Liver (tissue), 9 donors: ENCODE results near the gene PARP9. TPM values are rescaled to one million over a fixed set of nuclear protein-coding genes. Genes with fewer than 3 reads are reported as not detected.

Experiments used
- DNase-seq: peaks from one replicate; pipeline ENCODE4 v3.0.0-alpha.2; 2017; ENCODE audit warnings: low spot score
- H3K27ac ChIP-seq, 2 donors: one replicate each; pipeline ENCODE4 v1.7.0; 2013; ENCODE audit warnings: inconsistent platforms in 2 of 2, low read length in 2 of 2, control low read depth in 1 of 2, low read depth in 1 of 2, mild to moderate bottlenecking in 1 of 2
- H3K27me3 ChIP-seq, 4 donors: one replicate each; pipeline versions ENCODE4 v1.6.1 to v1.7.0; 2013; ENCODE audit warnings: low read length in 3 of 4, inconsistent platforms in 1 of 4, mild to moderate bottlenecking in 1 of 4, moderate library complexity in 1 of 4; ENCODE audit not compliant: control insufficient read depth in 4 of 4, insufficient read depth in 4 of 4
- H3K36me3 ChIP-seq, 4 donors: one replicate each; pipeline versions ENCODE4 v1.6.1 to v1.7.0; 2013; ENCODE audit warnings: low read length in 3 of 4, mild to moderate bottlenecking in 3 of 4, low read depth in 1 of 4, moderate library complexity in 1 of 4; ENCODE audit not compliant: control insufficient read depth in 4 of 4, insufficient read depth in 3 of 4
- H3K4me1 ChIP-seq, 4 donors: one replicate each; pipeline versions ENCODE4 v1.6.1 to v1.7.0; 2013; ENCODE audit warnings: low read length in 3 of 4, mild to moderate bottlenecking in 3 of 4, moderate library complexity in 1 of 4; ENCODE audit not compliant: control insufficient read depth in 4 of 4, insufficient read depth in 4 of 4
- H3K4me3 ChIP-seq, 3 donors: one replicate each; pipeline versions ENCODE4 v1.6.1 to v1.7.0; 2013; ENCODE audit warnings: low read length in 3 of 3, control low read depth in 1 of 3, low read depth in 1 of 3, mild to moderate bottlenecking in 1 of 3
- H3K9ac ChIP-seq, 2 donors: one replicate each; pipeline ENCODE4 v1.7.0; 2013; ENCODE audit warnings: low read length in 2 of 2, mild to moderate bottlenecking in 2 of 2, moderate library complexity in 2 of 2, control low read depth in 1 of 2, low read depth in 1 of 2
- H3K9me3 ChIP-seq, 4 donors: one replicate each; pipeline versions ENCODE4 v1.6.1 to v1.7.0; 2013; ENCODE audit warnings: low read length in 3 of 4; ENCODE audit not compliant: control insufficient read depth in 4 of 4
- EGR1 ChIP-seq, 2 donors: IDR thresholded peaks; 2 replicates each; pipeline ENCODE4 v1.6.1; 2016 to 2018; ENCODE audit warnings: antibody characterized with exemption in 2 of 2, low read depth in 2 of 2
- FOXA1 ChIP-seq: IDR thresholded peaks from 2 replicates; pipeline ENCODE4 v1.6.1; 2016; ENCODE audit warnings: antibody characterized with exemption
- FOXA2 ChIP-seq: IDR thresholded peaks from 2 replicates; pipeline ENCODE4 v1.6.1; 2016; ENCODE audit warnings: antibody characterized with exemption
- GABPA ChIP-seq, 2 donors: IDR thresholded peaks in 1 of 2; conservative IDR thresholded peaks in 1 of 2; 2 replicates each; pipeline ENCODE4 v1.6.1; 2016; ENCODE audit warnings: antibody characterized with exemption in 2 of 2, mild to moderate bottlenecking in 1 of 2, moderate library complexity in 1 of 2
- HNF4A ChIP-seq, 2 donors: conservative IDR thresholded peaks; 2 replicates each; pipeline ENCODE4 v1.6.1; 2016; ENCODE audit warnings: antibody characterized with exemption in 2 of 2, mild to moderate bottlenecking in 2 of 2
- HNF4G ChIP-seq: IDR thresholded peaks from 2 replicates; pipeline ENCODE4 v1.6.1; 2016; ENCODE audit warnings: antibody characterized with exemption
- JUND ChIP-seq, 2 donors: IDR thresholded peaks; 2 replicates each; pipeline ENCODE4 v1.6.1; 2016; ENCODE audit warnings: antibody characterized with exemption in 2 of 2
- NR2F2 ChIP-seq: IDR thresholded peaks from 2 replicates; pipeline ENCODE4 v1.6.1; 2016; ENCODE audit warnings: antibody characterized with exemption
- RAD21 ChIP-seq, 2 donors: IDR thresholded peaks; 2 replicates each; pipeline ENCODE4 v1.6.1; 2016; ENCODE audit warnings: antibody characterized with exemption in 2 of 2, mild to moderate bottlenecking in 2 of 2
- RXRA ChIP-seq, 2 donors: IDR thresholded peaks; 2 replicates each; pipeline ENCODE4 v1.6.1; 2017 to 2018; ENCODE audit warnings: antibody characterized with exemption in 2 of 2, mild to moderate bottlenecking in 1 of 2
- SP1 ChIP-seq: IDR thresholded peaks from 2 replicates; pipeline ENCODE4 v1.6.1; 2018; ENCODE audit warnings: antibody characterized with exemption, mild to moderate bottlenecking
- TAF1 ChIP-seq: conservative IDR thresholded peaks from 2 replicates; pipeline ENCODE4 v1.6.1; 2016; ENCODE audit warnings: antibody characterized with exemption, mild to moderate bottlenecking
- YY1 ChIP-seq: IDR thresholded peaks from 2 replicates; pipeline ENCODE4 v1.6.1; 2016; ENCODE audit warnings: antibody characterized with exemption, mild to moderate bottlenecking
- WGBS: extraction: QIAGEN DNeasy Blood & Tissue Kit; methylation state at CpG from one replicate; pipeline ENCODE4 v1.1.7; 2013; 5-methylcytosine and 5-hydroxymethylcytosine counted together
- polyA plus RNA-seq, 2 donors: library from polyadenylated mRNA; stranded (reverse) in 1 of 2; unstranded in 1 of 2; fragments of 200-250 nt in 1 of 2; fragments of >200 nt in 1 of 2; fragmentation: Nextera tagmentation in 1 of 2; extraction: Ambion mirVana in 1 of 2; gene quantifications; one replicate each; pipeline versions ENCODE4 v1.2.1 to v1.2.3, GENCODE V29; 2013 to 2015
- total RNA-seq, 2 donors: library from RNA; depleted of rRNA; stranded (reverse); fragments of >200 nt; gene quantifications; one replicate each; pipeline ENCODE4 v1.2.3, GENCODE V29; 2014
- TF ChIP-seq, protein P1 (sequence below): IDR thresholded peaks from 2 replicates; pipeline ENCODE4 v1.6.1; 2016; ENCODE audit warnings: antibody characterized with exemption
- TF ChIP-seq, protein P2 (sequence below): fragments of 150-350 bp; IDR thresholded peaks from 2 replicates; pipeline ENCODE4 v1.5.1; 2017; ENCODE audit warnings: improper control_type of control experiment, low read depth, low read length; ENCODE audit not compliant: missing input control
- TF ChIP-seq, protein P3 (sequence below): IDR thresholded peaks from 2 replicates; pipeline ENCODE4 v1.6.1; 2016; ENCODE audit warnings: antibody characterized with exemption
- TF ChIP-seq, protein P4 (sequence below): IDR thresholded peaks from 2 replicates; pipeline ENCODE4 v1.6.1; 2016; ENCODE audit warnings: antibody characterized with exemption, mild to moderate bottlenecking
- TF ChIP-seq, protein P5 (sequence below): IDR thresholded peaks from 2 replicates; pipeline ENCODE4 v1.6.1; 2016; ENCODE audit warnings: antibody characterized with exemption
- donor health status: healthy.
- donor health status: healthy.
- donor health status: healthy.
- donor health status: healthy.
- donor health status: healthy.

The PARP9 gene
- total and polyA plus RNA-seq, 4 donors: 34.8 to 74.0 (median 48.9) TPM

DNA sequence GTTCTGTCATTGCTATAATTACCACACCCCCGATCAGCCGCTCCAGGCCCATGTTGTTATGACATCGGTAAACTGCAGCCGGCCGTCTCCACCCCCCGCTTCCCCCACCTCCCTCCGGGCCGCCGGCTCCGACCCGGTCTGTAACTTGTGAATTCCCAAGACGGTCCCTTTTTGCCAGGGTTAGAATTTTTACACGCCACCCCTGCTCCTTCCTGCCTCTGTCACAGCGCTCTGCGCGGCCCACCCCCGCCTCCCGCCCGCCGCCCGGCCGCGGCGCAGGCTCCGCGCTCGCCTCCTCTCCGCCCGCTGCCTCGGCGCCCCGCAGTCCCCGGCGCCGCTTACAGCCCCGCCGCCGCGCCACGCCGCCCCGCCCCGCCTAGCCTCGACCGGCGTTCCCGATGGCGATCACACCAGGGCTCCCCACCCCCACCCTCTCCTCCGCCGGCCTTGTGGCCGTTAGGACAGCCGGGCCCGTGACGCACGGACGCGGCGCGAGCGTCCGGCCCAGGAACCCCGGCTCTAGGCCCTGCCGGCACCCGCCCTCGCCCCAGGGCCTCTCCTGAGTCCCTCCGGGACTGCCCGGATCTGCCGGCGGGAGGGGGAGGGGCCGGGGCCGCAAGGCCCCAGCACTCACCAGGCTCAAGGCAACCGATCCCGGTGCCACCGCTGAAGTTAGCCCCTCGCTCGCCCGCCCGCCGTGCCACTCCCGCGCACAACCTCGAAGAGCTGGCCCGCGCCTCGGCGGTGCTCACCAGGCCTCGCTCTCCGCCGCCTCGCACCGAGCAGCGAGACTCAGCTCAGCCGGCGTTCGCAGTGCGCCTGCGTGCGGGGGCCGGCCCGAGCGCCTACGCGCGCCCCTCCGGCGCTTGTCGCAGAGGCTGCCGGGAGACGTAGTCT, 49.7 kb downstream of the PARP9 start, which contains the start of gene KPNA1:
Gene KPNA1, minus strand, starts transcription at position 817 of the 897 bp plus-strand sequence. CDS start 18,374 bp downstream, outside the sequence.
- Histone ChIP-seq H3K4me3 (peak within 1 kb of the TSS; percentile 82 to 95 (median 89)), H3K27me3 (no peaks in the 10 kb centered on the region), H3K4me1 (peaks cover 3 to 48% (median 35%) of the 10 kb centered on the region in 4 donors), H3K36me3 (no peaks in the 10 kb centered on the region), H3K9me3 (no peaks in the 10 kb centered on the region), H3K9ac (peak within 1 kb of the TSS; percentile 69 to 82), H3K27ac (peak within 1 kb of the TSS; percentile 95 to 98)
- no peak for TF ChIP-seq SP1
- no peak for TF ChIP-seq NR2F2
- TF ChIP-seq JUND (IDR thresholded peaks at IDR 0.05): no peak
- peak in 1 of 2 donors; percentile 33 for TF ChIP-seq GABPA (IDR thresholded peaks at IDR 0.05 in 1 of 2, conservative IDR thresholded peaks at IDR 0.05 in 1 of 2)
- TF ChIP-seq, protein P1, sequence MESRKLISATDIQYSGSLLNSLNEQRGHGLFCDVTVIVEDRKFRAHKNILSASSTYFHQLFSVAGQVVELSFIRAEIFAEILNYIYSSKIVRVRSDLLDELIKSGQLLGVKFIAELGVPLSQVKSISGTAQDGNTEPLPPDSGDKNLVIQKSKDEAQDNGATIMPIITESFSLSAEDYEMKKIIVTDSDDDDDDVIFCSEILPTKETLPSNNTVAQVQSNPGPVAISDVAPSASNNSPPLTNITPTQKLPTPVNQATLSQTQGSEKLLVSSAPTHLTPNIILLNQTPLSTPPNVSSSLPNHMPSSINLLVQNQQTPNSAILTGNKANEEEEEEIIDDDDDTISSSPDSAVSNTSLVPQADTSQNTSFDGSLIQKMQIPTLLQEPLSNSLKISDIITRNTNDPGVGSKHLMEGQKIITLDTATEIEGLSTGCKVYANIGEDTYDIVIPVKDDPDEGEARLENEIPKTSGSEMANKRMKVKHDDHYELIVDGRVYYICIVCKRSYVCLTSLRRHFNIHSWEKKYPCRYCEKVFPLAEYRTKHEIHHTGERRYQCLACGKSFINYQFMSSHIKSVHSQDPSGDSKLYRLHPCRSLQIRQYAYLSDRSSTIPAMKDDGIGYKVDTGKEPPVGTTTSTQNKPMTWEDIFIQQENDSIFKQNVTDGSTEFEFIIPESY: no peak
- TF ChIP-seq YY1: peak; percentile 47
- TF ChIP-seq RAD21 (IDR thresholded peaks at IDR 0.05): no peak
- no peak for TF ChIP-seq FOXA1
- TF ChIP-seq FOXA2: no peak
- no peak for TF ChIP-seq HNF4A (conservative IDR thresholded peaks at IDR 0.05)
- no peak for TF ChIP-seq RXRA (IDR thresholded peaks at IDR 0.05)
- no peak for TF ChIP-seq TAF1
- TF ChIP-seq, protein P2, sequence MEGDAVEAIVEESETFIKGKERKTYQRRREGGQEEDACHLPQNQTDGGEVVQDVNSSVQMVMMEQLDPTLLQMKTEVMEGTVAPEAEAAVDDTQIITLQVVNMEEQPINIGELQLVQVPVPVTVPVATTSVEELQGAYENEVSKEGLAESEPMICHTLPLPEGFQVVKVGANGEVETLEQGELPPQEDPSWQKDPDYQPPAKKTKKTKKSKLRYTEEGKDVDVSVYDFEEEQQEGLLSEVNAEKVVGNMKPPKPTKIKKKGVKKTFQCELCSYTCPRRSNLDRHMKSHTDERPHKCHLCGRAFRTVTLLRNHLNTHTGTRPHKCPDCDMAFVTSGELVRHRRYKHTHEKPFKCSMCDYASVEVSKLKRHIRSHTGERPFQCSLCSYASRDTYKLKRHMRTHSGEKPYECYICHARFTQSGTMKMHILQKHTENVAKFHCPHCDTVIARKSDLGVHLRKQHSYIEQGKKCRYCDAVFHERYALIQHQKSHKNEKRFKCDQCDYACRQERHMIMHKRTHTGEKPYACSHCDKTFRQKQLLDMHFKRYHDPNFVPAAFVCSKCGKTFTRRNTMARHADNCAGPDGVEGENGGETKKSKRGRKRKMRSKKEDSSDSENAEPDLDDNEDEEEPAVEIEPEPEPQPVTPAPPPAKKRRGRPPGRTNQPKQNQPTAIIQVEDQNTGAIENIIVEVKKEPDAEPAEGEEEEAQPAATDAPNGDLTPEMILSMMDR: no peak
- no peak for TF ChIP-seq HNF4G
- TF ChIP-seq, protein P3, sequence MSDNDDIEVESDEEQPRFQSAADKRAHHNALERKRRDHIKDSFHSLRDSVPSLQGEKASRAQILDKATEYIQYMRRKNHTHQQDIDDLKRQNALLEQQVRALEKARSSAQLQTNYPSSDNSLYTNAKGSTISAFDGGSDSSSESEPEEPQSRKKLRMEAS: peak; percentile 69
- TF ChIP-seq, protein P4, sequence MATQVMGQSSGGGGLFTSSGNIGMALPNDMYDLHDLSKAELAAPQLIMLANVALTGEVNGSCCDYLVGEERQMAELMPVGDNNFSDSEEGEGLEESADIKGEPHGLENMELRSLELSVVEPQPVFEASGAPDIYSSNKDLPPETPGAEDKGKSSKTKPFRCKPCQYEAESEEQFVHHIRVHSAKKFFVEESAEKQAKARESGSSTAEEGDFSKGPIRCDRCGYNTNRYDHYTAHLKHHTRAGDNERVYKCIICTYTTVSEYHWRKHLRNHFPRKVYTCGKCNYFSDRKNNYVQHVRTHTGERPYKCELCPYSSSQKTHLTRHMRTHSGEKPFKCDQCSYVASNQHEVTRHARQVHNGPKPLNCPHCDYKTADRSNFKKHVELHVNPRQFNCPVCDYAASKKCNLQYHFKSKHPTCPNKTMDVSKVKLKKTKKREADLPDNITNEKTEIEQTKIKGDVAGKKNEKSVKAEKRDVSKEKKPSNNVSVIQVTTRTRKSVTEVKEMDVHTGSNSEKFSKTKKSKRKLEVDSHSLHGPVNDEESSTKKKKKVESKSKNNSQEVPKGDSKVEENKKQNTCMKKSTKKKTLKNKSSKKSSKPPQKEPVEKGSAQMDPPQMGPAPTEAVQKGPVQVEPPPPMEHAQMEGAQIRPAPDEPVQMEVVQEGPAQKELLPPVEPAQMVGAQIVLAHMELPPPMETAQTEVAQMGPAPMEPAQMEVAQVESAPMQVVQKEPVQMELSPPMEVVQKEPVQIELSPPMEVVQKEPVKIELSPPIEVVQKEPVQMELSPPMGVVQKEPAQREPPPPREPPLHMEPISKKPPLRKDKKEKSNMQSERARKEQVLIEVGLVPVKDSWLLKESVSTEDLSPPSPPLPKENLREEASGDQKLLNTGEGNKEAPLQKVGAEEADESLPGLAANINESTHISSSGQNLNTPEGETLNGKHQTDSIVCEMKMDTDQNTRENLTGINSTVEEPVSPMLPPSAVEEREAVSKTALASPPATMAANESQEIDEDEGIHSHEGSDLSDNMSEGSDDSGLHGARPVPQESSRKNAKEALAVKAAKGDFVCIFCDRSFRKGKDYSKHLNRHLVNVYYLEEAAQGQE: no peak
- TF ChIP-seq, protein P5, sequence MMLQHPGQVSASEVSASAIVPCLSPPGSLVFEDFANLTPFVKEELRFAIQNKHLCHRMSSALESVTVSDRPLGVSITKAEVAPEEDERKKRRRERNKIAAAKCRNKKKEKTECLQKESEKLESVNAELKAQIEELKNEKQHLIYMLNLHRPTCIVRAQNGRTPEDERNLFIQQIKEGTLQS: no peak
- TF ChIP-seq EGR1 (IDR thresholded peaks at IDR 0.05; ENCODE audit: low read depth in 2 of 2): peak in 1 of 2 donors; percentile 67
- peak; percentile 86 for DNase-seq
- whole genome bisulfite sequencing: under 1% methylated on average over 109 of the region's 109 CpGs
